ENCODE measurements around the gene RRP12. TPM values are rescaled to one million over a fixed set of nuclear protein-coding genes. Genes with fewer than 3 reads are reported as not detected.

RRP12 gene
- polyA plus RNA-seq, 1 of the 3 experiments (the other 2 are of a cell fraction), result 46.4 TPM

DNA sequence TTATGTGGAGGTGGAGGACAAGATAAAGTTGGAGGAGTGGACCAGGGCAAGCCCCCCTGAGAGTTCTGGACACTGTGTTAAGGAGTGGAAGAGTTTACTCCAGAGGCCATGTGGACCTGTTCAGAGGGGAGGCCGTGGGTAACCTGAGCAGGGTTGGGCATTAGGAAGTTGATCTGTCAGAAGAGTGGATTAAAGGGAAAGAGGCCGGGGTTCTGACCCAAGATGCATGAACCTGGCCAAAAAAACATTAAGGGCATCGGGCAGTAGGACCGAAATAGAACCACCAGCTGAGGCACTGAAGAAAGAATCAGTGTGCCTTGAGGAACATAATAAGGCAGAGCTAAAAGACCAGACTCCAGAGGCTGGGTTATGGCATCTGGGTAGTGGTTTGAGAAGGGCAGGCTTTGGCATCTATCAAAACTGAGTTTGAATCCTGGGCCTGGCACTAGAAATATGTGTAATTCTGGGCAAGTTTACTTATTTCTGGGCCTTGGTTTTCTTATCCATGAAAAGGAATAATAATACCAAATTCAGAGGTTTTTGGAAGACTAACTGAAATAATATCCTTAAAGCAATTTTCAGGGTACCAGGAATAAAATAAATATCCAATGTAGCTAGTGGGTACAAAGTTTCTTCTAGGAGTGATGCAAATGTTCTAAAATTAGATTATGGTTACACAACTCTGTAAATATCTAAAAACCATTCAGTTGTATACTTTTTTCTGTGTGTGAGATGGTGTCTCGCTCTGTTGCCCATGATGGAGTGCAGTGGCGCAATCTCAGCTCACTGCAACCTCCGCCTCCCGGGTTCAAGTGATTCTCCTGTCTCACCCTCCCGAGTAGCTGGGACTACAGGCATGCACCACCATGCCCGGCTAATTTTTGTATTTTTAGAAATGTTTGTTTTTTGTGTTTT, 93.0 kb downstream of the RRP12 start:
- ChIA-PET POLR2A (no interaction called here), CTCF (interaction anchor here (0.6 kb wide), 1 partner anchor 883 kb away, joined by 3 read pairs; no protein-coding TSS in a partner anchor)
- Histone ChIP-seq H3K4me3 (ENCODE audit: low read depth in 2 of 2, low read length in 1 of 2) (no peak overlapping the region), H4K20me1 (ENCODE audit: insufficient read depth) (no peaks in the 10 kb centered on the region), H3K36me3 (replicated peaks in 1 of 2; ENCODE audit: control insufficient read depth in 1 of 2, insufficient read depth in 2 of 2, low read length in 1 of 2) (no peaks in the 10 kb centered on the region), H3K9me3 (no peaks in the 10 kb centered on the region), H3K27me3 (ENCODE audit: insufficient read depth) (no peaks in the 10 kb centered on the region), H3K9ac (no peak overlapping the region), H3K4me2 (no peak overlapping the region), H3K27ac (ENCODE audit: low read depth in 2 of 2, low read length in 1 of 2) (no peak overlapping the region), H3F3A (replicated peaks; ENCODE audit: insufficient read depth) (no peaks in the 10 kb centered on the region), H3K9me2 (no peaks in the 10 kb centered on the region), H2AFZ (ENCODE audit: low read depth) (no peak overlapping the region), H3K4me1 (ENCODE audit: control insufficient read depth in 1 of 2, insufficient read depth in 2 of 2, low read depth in 1 of 2, low read length in 1 of 2) (no peaks in the 10 kb centered on the region), H3K79me2 (ENCODE audit: insufficient read depth) (no peaks in the 10 kb centered on the region)
- no peak for DNase-seq
- 77% methylated on average over 10 of the region's 10 CpGs for WGBS (ENCODE audit: low lambda C conversion rate)
- TF ChIP-seq, protein P1, sequence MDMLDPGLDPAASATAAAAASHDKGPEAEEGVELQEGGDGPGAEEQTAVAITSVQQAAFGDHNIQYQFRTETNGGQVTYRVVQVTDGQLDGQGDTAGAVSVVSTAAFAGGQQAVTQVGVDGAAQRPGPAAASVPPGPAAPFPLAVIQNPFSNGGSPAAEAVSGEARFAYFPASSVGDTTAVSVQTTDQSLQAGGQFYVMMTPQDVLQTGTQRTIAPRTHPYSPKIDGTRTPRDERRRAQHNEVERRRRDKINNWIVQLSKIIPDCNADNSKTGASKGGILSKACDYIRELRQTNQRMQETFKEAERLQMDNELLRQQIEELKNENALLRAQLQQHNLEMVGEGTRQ (IDR thresholded peaks at IDR 0.05; ENCODE audit: borderline replicate concordance, low read depth, low read length), result no peak
- TF ChIP-seq, protein P2, sequence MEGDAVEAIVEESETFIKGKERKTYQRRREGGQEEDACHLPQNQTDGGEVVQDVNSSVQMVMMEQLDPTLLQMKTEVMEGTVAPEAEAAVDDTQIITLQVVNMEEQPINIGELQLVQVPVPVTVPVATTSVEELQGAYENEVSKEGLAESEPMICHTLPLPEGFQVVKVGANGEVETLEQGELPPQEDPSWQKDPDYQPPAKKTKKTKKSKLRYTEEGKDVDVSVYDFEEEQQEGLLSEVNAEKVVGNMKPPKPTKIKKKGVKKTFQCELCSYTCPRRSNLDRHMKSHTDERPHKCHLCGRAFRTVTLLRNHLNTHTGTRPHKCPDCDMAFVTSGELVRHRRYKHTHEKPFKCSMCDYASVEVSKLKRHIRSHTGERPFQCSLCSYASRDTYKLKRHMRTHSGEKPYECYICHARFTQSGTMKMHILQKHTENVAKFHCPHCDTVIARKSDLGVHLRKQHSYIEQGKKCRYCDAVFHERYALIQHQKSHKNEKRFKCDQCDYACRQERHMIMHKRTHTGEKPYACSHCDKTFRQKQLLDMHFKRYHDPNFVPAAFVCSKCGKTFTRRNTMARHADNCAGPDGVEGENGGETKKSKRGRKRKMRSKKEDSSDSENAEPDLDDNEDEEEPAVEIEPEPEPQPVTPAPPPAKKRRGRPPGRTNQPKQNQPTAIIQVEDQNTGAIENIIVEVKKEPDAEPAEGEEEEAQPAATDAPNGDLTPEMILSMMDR (IDR thresholded peaks at IDR 0.05), result no peak
- TF ChIP-seq, protein P3, sequence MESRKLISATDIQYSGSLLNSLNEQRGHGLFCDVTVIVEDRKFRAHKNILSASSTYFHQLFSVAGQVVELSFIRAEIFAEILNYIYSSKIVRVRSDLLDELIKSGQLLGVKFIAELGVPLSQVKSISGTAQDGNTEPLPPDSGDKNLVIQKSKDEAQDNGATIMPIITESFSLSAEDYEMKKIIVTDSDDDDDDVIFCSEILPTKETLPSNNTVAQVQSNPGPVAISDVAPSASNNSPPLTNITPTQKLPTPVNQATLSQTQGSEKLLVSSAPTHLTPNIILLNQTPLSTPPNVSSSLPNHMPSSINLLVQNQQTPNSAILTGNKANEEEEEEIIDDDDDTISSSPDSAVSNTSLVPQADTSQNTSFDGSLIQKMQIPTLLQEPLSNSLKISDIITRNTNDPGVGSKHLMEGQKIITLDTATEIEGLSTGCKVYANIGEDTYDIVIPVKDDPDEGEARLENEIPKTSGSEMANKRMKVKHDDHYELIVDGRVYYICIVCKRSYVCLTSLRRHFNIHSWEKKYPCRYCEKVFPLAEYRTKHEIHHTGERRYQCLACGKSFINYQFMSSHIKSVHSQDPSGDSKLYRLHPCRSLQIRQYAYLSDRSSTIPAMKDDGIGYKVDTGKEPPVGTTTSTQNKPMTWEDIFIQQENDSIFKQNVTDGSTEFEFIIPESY (IDR thresholded peaks at IDR 0.05; ENCODE audit: borderline replicate concordance, low read depth), result no peak
- no peak for TF ChIP-seq RCOR1 (IDR thresholded peaks at IDR 0.05; ENCODE audit: low read length)
- no peak for TF ChIP-seq FOSL2 (IDR thresholded peaks at IDR 0.05; ENCODE audit: borderline replicate concordance, low read depth)
- TF ChIP-seq JUND (IDR thresholded peaks at IDR 0.05), result no peak
- TF ChIP-seq TEAD4 (IDR thresholded peaks at IDR 0.05; ENCODE audit: borderline replicate concordance, insufficient read depth), result no peak
- TF ChIP-seq MEF2A (IDR thresholded peaks at IDR 0.05; ENCODE audit: borderline replicate concordance, low read depth), result no peak
- TF ChIP-seq GABPA (IDR thresholded peaks at IDR 0.05; ENCODE audit: low read depth), result no peak
- TF ChIP-seq FOXJ3 (CRISPR knock-in tag; IDR thresholded peaks at IDR 0.05), result no peak
- TF ChIP-seq, protein P4, sequence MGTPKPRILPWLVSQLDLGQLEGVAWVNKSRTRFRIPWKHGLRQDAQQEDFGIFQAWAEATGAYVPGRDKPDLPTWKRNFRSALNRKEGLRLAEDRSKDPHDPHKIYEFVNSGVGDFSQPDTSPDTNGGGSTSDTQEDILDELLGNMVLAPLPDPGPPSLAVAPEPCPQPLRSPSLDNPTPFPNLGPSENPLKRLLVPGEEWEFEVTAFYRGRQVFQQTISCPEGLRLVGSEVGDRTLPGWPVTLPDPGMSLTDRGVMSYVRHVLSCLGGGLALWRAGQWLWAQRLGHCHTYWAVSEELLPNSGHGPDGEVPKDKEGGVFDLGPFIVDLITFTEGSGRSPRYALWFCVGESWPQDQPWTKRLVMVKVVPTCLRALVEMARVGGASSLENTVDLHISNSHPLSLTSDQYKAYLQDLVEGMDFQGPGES (IDR thresholded peaks at IDR 0.05; ENCODE audit: low read depth, low read length), result no peak
- TF ChIP-seq POLR2AphosphoS5 (IDR thresholded peaks at IDR 0.05; ENCODE audit: low read depth, low read length), result no peak
- no peak for TF ChIP-seq NFIC (IDR thresholded peaks at IDR 0.05; ENCODE audit: borderline replicate concordance)
- TF ChIP-seq RXRA (IDR thresholded peaks at IDR 0.05; ENCODE audit: borderline replicate concordance, low read depth), result no peak
